A673 (cell line): ENCODE data around the gene PSMA2. TPM values are rescaled to one million over a fixed set of nuclear protein-coding genes. Genes with fewer than 3 reads are reported as not detected.

Source experiments
- BruUV-seq: library from RNA; stranded (reverse); fragments of 400-500 nt; replicated peaks from 2 replicates; lab custom pipeline; 2021; lab: Mats Ljungman, UMichigan
- CTCF ChIA-PET: fragments of 300-600 bp; sonication (Branson Sonifier 250); formaldehyde crosslinking; loops from one replicate; lab custom pipeline; 2022; ENCODE audit warnings: antibody characterized with exemption; lab: Charles Lee
- POLR2A ChIA-PET: fragments of 300-600 bp; sonication (Branson Sonifier 250); formaldehyde crosslinking; loops from one replicate; lab custom pipeline; 2022; ENCODE audit warnings: antibody characterized with exemption; ENCODE audit not compliant: low non-redundant PET; lab: Charles Lee
- DNase-seq: peaks from one replicate; pipeline ENCODE4 v3.0.0-alpha.2; 2015; ENCODE audit warnings: low spot score
- H3K27ac ChIP-seq: fragments of 200-600 bp; sonication (generic); 2 replicates; pipeline ENCODE4 v1.5.1; 2016; ENCODE audit warnings: mixed run types, low read depth, mild to moderate bottlenecking, mixed read lengths, antibody characterized with exemption, low read length; ENCODE audit not compliant: poor library complexity, severe bottlenecking
- H3K27me3 ChIP-seq: fragments of 200-600 bp; sonication (generic); replicated peaks from 2 replicates; pipeline ENCODE4 v1.6.1; 2017; ENCODE audit warnings: mixed run types, low read depth, mild to moderate bottlenecking, mixed read lengths, antibody characterized with exemption, low read length; ENCODE audit not compliant: insufficient read depth, poor library complexity
- H3K36me3 ChIP-seq: fragments of 200-600 bp; sonication (generic); 2 replicates; pipeline ENCODE4 v1.6.1; 2016; ENCODE audit warnings: mixed run types, mild to moderate bottlenecking, mixed read lengths, antibody characterized with exemption, low read length; ENCODE audit not compliant: insufficient read depth, poor library complexity, severe bottlenecking
- H3K4me1 ChIP-seq: fragments of 200-600 bp; sonication (generic); 2 replicates; pipeline ENCODE4 v1.6.1; 2017; ENCODE audit warnings: mixed run types, mild to moderate bottlenecking, mixed read lengths, antibody characterized with exemption, low read length; ENCODE audit not compliant: insufficient read depth, poor library complexity, severe bottlenecking
- H3K4me3 ChIP-seq: fragments of 200-600 bp; sonication (generic); 2 replicates; pipeline ENCODE4 v1.5.1; 2016; ENCODE audit warnings: low read depth, mixed run types, mild to moderate bottlenecking, mixed read lengths, low read length; ENCODE audit not compliant: poor library complexity, severe bottlenecking
- H3K9me3 ChIP-seq: fragments of 200-600 bp; sonication (generic); 2 replicates; pipeline ENCODE4 v1.6.1; 2016; ENCODE audit warnings: mixed run types, low read depth, mild to moderate bottlenecking, mixed read lengths, antibody characterized with exemption, low read length; ENCODE audit not compliant: poor library complexity, severe bottlenecking
- CTCF ChIP-seq: fragments of 300-800, 200-600 bp; sonication (generic); conservative IDR thresholded peaks from 2 replicates; pipeline ENCODE4 v1.5.1; 2017; ENCODE audit warnings: low read depth, mild to moderate bottlenecking, antibody characterized with exemption, low read length, moderate library complexity, mixed read lengths
- EZH2 ChIP-seq: fragments of 200-600 bp; sonication (generic); IDR thresholded peaks from 2 replicates; pipeline ENCODE4 v1.6.1; 2017; ENCODE audit warnings: borderline replicate concordance, low read depth, mild to moderate bottlenecking, mixed read lengths, antibody characterized with exemption, low read length; ENCODE audit not compliant: poor library complexity, severe bottlenecking
- intact Hi-C: fragments of 100-400 bp; cut with micrococcal nuclease; formaldehyde crosslinking; loops from one replicate; pipeline ENCODE4 v1.10.0; 2022; ENCODE audit not compliant: unreplicated experiment
- total RNA-seq: library from RNA; stranded (reverse); gene quantifications from 2 replicates; pipeline ENCODE4 v1.2.3, GENCODE V29; 2021

PSMA2 gene
- total RNA-seq, 1 experiment from 2014 or later: 193 TPM

DNA sequence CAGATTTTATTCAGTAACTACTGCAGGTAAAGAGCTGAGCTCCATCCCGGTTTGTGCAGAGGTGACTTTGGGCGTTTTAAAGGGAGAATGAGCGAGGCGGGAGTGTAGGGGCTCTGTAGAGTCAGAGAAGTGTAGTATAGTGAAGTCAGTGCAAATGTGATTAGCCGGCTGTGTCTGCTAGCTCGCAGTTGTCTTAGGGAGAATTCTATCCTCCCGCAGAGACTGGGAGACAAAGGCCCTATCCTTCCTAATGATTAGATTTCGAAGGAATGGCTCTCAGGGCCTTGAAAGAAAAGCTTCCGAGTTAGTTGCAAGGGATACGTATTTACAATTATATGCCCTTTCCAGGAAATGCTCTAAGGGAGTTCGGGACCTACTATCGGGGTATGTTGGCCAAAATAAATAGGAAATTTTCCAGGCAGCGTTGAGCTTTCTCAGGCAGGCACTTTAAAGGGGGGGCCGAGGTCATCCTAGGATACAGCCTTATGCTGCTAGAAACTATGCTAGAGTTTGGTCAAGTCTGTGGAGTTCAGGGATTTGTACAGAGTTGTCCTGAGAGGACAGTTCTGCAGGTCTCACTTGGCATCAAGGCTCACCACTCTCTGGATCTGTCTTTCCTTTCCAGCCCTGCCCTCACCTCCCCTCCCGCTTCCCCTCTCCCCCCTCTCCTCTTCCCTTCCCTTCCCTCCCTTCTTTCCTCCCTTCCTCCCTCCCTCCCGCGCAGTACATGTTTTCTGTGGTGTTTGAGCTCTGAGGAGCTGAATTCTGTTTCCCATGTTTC, 1.0 kb upstream of the PSMA2 start:
- intact Hi-C loops: no loop called here
- no peaks in the 10 kb centered on the region for H3K27me3 ChIP-seq
- TF ChIP-seq CTCF (no peak), EZH2 (no peak)
- CTCF ChIA-PET: interaction anchor here (0.8 to 1.5 kb wide), 2 partner anchors 328 to 992 kb away, joined by 3 to 6 read pairs; no protein-coding TSS in a partner anchor
- peaks cover 17% of the 10 kb centered on the region for H3K4me1 ChIP-seq
- peak; percentile 43 for DNase-seq
- POLR2A ChIA-PET: no interaction called here
- H3K27ac ChIP-seq: peak overlapping the region; percentile 85
- peak overlapping the region; percentile 83 for H3K4me3 ChIP-seq
- no peaks in the 10 kb centered on the region for H3K9me3 ChIP-seq
- no TSS peak for BruUV-seq
- H3K36me3 ChIP-seq: peaks cover 33% of the 10 kb centered on the region

- peak overlapping the region; percentile 83 for H3K4me3 ChIP-seq
- POLR2A ChIA-PET: no interaction called here
- DNase-seq: no peak
- H3K27ac ChIP-seq: peak overlapping the region; percentile 85
- TF ChIP-seq CTCF (no peak), EZH2 (no peak)
- TSS peak; percentile 78 for BruUV-seq
- CTCF ChIA-PET: interaction anchor here (0.8 to 1.5 kb wide), 2 partner anchors 10 to 330 kb away, joined by 3 to 6 read pairs; no protein-coding TSS in a partner anchor
- H3K4me1 ChIP-seq: peaks cover 17% of the 10 kb centered on the region
- H3K36me3 ChIP-seq: peaks cover 27% of the 10 kb centered on the region
- no peaks in the 10 kb centered on the region for H3K27me3 ChIP-seq
- intact Hi-C loops: no loop called here
- no peaks in the 10 kb centered on the region for H3K9me3 ChIP-seq
Observed at GRCh38 chr7:42931447-42931833, 534 bp downstream of the PSMA2 start.

- CTCF ChIA-PET: interaction anchor here (0.8 kb wide), 1 partner anchor 10 kb away, joined by 3 read pairs; no protein-coding TSS in a partner anchor
- Histone ChIP-seq H3K4me1 (peaks cover 17% of the 10 kb centered on the region), H3K27ac (peak overlapping the region; percentile 85), H3K9me3 (no peaks in the 10 kb centered on the region), H3K36me3 (peaks cover 28% of the 10 kb centered on the region), H3K4me3 (peak overlapping the region; percentile 83), H3K27me3 (no peaks in the 10 kb centered on the region)
- TF ChIP-seq EZH2 (no peak), CTCF (no peak)
- intact Hi-C loops: no loop called here
- BruUV-seq: no TSS peak
- POLR2A ChIA-PET: no interaction called here
- DNase-seq: no peak
Observed at GRCh38 chr7:42930889-42931288, 1.1 kb downstream of the PSMA2 start.
